ENCODE measurements around the gene RBCK1. TPM values are rescaled to one million over a fixed set of nuclear protein-coding genes. Genes with fewer than 3 reads are reported as not detected.
"Not testable (repeated sequence)": the region's sequence is repeated elsewhere in the genome, so short reads cannot be mapped to it uniquely, and the experiment has no call there.

The RBCK1 gene
- total RNA-seq, 1 experiment from 2014 or later: 53.9 TPM

DNA sequence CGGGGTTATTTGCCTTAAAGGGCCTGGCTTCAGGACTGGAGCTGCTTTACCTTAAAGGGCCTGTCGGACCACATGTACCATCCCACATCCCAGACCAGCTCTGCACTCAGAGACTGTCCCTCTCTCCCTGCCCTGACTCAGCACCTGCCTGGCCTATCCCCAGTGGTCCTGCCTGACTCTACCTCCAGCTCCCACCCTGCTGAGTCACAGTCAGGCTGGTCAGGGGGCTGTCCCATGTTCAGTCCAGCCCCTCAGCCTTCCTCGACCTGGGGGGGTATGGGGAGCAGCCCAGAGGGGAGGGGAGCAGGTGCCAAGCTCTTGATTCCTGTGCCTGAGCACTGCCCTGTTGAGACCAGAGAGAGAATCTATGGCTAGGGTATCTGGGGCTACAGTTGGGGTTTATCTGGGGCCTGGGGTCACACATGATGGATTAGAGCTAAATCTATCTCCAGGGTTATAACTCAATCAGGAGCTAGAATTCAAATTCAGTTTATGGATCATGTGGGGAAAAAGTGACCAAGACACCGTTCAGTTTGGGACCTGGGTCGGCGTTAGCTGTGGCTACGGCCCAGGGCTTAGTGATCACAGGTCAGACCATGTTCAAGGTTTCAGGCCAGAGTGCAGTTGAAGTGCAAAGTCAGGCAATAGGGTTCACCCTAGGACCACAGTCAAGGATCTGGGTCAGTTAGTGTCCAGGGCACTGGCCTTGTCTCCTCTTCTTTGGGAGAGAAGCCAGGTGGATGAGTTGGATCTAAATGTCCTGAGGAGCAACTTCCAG is 36.9 kb upstream of the RBCK1 start:
- Histone ChIP-seq H3K36me3 (replicated peaks; ENCODE audit: control insufficient read depth, insufficient read depth, low read length) (no peaks in the 10 kb centered on the region), H3K4me3 (ENCODE audit: insufficient read depth, low read depth, low read length) (no peak overlapping the region), H3K27me3 (ENCODE audit: control insufficient read depth, insufficient read depth, low read length) (no peaks in the 10 kb centered on the region)
- DNase-seq: peak; percentile 26

DNA sequence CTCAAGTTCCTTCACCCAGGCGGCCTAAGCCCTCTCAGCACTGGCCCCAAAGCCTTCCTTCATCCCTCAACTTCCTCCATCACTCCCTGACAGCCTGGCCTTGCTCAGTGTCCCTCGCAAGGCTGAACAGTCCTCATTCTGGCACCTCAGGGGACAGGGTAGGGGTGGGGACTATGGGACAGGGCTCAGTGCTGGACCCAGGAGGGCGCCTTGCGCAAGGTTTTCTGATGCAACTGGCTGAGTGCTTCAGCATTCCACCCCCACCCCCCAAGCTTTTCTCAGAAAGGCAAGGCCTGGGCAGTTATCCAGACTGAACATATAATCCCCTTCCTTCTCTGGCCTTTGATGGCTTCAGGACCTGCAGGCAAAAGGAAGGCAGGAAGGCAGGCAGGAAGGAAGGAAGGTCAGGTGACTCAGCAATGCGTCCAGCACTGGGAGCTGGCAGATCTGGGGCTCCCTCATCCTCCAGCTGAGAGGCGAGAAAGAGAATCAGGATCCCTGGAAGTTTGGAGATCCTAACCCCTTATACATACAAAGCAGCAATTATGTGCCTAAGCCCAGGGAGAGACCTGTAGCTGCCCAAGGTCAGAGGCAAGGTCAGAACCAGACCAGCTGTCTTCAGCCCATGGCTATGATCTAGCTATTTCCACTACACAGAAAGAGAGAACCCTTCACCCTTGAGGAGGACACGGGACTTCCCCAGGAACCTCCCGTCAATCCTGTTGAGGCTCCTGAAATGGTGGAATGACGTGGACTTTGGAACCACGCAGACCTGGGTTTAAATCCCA is 36.1 kb upstream of the RBCK1 start:
- Histone ChIP-seq H3K36me3 (replicated peaks; ENCODE audit: control insufficient read depth, insufficient read depth, low read length) (no peaks in the 10 kb centered on the region), H3K27me3 (ENCODE audit: control insufficient read depth, insufficient read depth, low read length) (no peaks in the 10 kb centered on the region), H3K4me3 (ENCODE audit: insufficient read depth, low read depth, low read length) (no peak overlapping the region)
- peak; percentile 49 for DNase-seq

DNA sequence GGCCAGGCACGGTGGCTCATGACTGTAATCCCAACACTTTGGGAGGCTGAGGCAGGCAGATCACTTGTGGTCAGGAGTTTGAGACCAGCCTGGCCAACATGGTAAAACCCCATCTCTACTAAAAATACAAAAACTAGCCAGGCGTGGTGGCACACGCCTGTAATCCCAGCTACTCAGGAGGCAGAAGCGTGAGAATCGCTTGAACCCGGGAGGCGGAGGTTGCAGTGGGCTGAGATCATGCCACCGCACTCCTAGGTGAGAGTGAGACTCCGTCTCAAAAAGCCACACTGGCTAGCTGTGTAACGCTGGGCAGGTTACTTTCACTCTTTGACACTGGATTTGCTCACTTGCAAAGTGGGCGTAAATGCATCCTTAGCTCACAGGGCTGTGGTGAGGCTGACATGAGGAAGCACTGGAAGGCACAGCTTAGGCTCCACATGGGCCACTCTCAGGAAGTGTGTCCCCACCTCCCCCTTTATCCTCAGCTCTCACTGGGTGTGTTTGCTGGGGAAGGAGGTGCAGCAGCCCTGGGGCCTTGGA is 35.5 kb upstream of the RBCK1 start:
- H3K27me3 ChIP-seq (ENCODE audit: control insufficient read depth, insufficient read depth, low read length); H3K36me3 ChIP-seq (replicated peaks; ENCODE audit: control insufficient read depth, insufficient read depth, low read length); DNase-seq; H3K4me3 ChIP-seq (ENCODE audit: insufficient read depth, low read depth, low read length): not testable (repeated sequence)

DNA sequence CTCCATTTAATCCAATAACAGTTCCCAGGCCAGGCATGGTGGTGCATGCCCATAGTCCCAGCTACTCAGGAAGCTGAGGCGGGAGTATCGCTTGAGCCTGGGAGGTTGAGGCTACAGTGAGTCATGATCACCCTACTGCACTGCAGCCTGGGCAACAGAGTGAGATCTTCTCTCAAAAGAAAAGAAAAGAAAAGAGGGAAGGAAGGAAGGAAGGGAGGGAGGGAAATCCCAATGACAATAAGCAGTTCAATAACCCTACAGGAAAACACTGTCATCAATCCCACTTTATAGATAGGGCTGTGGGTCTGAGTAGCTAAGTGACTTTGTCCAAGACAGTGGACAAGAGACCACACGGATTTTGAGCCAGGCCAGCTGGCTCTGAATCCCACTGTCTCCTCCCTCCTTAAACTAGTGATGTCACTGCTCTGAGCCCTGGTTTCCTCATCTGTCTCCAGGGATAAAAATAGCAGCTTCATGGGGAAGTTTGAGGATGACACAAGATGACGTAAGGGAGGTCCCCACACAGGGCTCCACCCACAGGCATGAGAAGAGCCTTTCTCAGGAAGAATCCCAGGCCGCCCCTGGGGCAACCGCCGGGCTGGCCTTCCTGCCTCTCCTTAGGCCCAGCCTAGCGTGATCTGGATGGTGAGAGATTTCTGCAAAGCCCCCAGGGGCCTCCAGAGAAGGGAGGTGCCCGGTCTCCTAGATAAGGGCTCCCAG is 34.8 kb upstream of the RBCK1 start:
- Histone ChIP-seq H3K4me3 (ENCODE audit: insufficient read depth, low read depth, low read length) (no peak overlapping the region), H3K36me3 (replicated peaks; ENCODE audit: control insufficient read depth, insufficient read depth, low read length) (no peaks in the 10 kb centered on the region), H3K27me3 (ENCODE audit: control insufficient read depth, insufficient read depth, low read length) (no peaks in the 10 kb centered on the region)
- peak; percentile 71 for DNase-seq

DNA sequence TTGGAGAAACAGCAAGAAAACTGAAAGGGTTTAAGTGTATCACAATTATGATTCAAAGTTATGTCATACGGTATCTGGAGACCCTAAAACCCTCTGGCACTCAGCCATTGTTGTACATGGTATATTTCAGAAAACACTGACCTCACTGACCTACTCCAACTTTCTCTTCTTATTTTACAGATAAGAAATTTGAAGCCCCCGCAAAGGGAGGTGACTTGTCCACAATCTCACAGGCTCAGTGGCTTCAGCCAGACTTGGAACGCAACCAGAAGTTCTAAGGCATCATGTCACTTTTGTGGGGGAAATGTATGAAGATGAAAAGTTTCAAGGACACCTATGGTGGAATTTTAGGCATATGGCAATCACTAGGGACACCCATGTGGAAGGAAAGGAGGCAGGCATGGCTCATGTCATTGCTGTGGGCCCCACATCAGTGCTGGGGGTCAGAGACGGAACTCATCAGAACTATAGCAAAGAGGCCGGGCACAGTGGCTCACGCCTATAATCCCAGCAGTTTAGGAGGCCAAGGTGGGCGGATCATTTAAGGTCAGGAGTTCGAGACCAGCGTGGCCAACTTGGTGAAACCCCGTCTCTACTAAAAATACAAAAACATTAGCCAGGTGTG is 32.7 kb upstream of the RBCK1 start:
- H3K4me3 ChIP-seq (ENCODE audit: insufficient read depth, low read depth, low read length): no peak overlapping the region
- no peaks in the 10 kb centered on the region; the same call in 1 of the 2 replicates for H3K27me3 ChIP-seq (ENCODE audit: control insufficient read depth, insufficient read depth, low read length)
- DNase-seq: no peak
- H3K36me3 ChIP-seq (replicated peaks; ENCODE audit: control insufficient read depth, insufficient read depth, low read length): no peaks in the 10 kb centered on the region

DNA sequence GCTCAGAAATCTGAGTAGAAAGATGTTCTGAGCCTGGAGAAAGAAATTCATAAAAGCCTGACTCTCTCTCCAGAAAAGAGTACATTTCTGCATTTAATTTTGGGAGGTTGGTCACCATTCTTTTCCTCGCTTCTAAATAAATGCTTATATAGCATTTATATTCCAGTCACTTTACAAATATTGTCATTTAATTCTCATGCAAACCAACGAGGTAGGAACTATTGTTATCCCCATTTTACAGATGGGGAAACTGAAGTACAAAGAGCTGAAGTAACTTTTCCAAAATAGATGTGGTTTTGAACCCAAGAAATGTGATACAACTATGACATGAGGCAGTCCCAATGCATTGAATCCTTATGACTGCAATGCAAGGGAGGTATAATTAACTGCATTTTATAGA is 32.0 kb upstream of the RBCK1 start:
- peaks cover under 1% of the 10 kb centered on the region; the same call in 1 of the 2 replicates for H3K27me3 ChIP-seq (ENCODE audit: control insufficient read depth, insufficient read depth, low read length)
- H3K4me3 ChIP-seq (ENCODE audit: insufficient read depth, low read depth, low read length): no peak overlapping the region
- H3K36me3 ChIP-seq (replicated peaks; ENCODE audit: control insufficient read depth, insufficient read depth, low read length): no peaks in the 10 kb centered on the region
- DNase-seq: no peak

DNA sequence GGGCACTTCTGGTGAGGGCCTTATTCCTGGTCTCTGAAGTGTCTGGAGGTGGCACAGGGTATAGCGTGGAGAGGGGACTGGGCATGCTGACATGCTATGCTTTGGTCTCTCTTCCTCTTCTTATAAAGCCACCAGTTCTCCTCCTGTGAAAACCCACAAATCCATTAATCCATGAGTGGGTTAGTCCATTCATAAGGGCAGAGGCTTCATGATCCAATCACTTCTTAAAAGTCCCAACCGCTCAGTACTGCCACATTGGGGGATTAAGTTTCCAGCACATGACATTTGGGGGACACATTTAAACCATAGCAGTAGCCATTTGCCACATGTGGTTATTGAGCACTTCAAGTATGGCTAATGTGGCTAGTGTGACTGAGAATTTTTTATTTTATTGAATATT is 31.3 kb upstream of the RBCK1 start:
- Histone ChIP-seq H3K4me3 (ENCODE audit: insufficient read depth, low read depth, low read length) (no peak overlapping the region), H3K27me3 (ENCODE audit: control insufficient read depth, insufficient read depth, low read length) (peaks cover 6% of the 10 kb centered on the region; the same call in 1 of the 2 replicates), H3K36me3 (replicated peaks; ENCODE audit: control insufficient read depth, insufficient read depth, low read length) (no peaks in the 10 kb centered on the region)
- DNase-seq: no peak

DNA sequence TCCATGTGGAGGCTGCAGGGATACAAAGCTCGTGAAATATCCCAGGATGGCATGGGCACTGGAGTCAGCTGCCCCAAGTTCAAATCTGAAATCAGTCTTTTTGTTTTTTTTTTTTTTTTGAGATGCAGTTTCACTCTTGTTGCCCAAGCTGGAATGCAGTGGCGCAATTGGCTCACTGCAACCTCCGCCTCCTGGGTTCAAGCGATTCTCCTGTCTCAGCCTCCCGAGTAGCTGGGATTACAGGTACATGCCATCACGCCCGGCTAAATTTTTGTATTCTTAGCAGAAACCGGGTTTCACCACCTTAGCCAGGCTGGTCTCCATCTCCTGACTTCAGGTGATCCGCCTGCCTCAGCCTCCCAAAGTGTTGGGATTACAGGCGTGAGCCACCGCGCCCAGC is 30.5 kb upstream of the RBCK1 start:
- H3K36me3 ChIP-seq (replicated peaks; ENCODE audit: control insufficient read depth, insufficient read depth, low read length); DNase-seq; H3K27me3 ChIP-seq (ENCODE audit: control insufficient read depth, insufficient read depth, low read length); H3K4me3 ChIP-seq (ENCODE audit: insufficient read depth, low read depth, low read length): not testable (repeated sequence)

DNA sequence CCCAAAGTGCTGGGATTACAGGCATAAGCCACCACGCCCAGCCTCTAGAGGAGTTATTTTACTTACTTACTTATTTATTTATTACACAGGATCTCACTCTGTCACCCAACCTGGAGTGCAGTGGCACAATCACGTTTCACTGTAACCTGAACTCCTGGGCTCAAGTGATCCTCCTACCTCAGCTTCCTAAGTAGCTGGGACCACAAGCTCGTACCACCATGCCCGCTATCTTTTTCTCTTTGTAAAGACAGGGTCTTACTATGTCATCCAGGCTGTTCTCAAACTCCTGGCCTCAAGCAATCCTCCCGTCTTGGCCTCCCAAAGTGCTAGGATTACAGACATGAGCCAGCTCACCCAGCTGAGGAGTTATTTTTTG is 29.1 kb upstream of the RBCK1 start:
- Histone ChIP-seq H3K4me3 (ENCODE audit: insufficient read depth, low read depth, low read length) (no peak overlapping the region), H3K36me3 (replicated peaks; ENCODE audit: control insufficient read depth, insufficient read depth, low read length) (no peaks in the 10 kb centered on the region), H3K27me3 (ENCODE audit: control insufficient read depth, insufficient read depth, low read length) (peaks cover 8% of the 10 kb centered on the region; the same call in 1 of the 2 replicates)
- DNase-seq: no peak

DNA sequence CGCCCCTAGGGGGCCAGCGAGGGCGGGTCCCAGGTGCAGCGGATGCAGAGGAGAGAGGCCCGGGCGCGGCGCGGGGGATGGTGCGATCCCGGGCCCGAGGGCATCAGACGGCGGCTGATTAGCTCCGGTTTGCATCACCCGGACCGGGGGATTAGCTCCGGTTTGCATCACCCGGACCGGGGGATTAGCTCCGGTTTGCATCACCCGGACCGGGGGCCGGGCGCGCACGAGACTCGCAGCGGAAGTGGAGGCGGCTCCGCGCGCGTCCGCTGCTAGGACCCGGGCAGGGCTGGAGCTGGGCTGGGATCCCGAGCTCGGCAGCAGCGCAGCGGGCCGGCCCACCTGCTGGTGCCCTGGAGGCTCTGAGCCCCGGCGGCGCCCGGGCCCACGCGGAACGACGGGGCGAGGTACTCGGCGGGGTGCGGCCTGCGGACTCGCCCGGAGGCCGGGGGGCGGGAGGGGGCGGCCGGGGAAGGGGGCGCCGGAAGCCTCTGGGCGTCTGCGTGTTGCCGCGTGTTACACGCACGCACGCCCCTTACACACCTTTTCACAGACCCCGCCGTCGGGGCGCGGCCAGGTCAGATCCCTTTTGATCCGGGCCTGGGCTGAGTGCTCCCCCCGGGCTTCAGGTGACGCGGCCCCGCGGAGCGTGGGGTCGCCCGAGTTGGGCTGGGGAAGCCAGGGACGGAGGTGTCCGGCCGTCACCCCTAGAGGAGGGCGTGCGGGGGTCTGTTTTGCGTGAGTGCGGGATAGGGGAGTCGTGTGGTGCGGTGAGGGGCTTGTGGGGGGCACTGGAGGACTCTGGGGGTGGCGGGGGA is 27.1 kb upstream of the RBCK1 start:
- DNase-seq: peak; percentile 95
- H3K36me3 ChIP-seq (replicated peaks; ENCODE audit: control insufficient read depth, insufficient read depth, low read length): no peaks in the 10 kb centered on the region; the same call in 1 of the 2 replicates
- peaks cover 8% of the 10 kb centered on the region; the same call in 1 of the 2 replicates for H3K27me3 ChIP-seq (ENCODE audit: control insufficient read depth, insufficient read depth, low read length)
- peak overlapping the region; percentile 65 for H3K4me3 ChIP-seq (ENCODE audit: insufficient read depth, low read depth, low read length)

DNA sequence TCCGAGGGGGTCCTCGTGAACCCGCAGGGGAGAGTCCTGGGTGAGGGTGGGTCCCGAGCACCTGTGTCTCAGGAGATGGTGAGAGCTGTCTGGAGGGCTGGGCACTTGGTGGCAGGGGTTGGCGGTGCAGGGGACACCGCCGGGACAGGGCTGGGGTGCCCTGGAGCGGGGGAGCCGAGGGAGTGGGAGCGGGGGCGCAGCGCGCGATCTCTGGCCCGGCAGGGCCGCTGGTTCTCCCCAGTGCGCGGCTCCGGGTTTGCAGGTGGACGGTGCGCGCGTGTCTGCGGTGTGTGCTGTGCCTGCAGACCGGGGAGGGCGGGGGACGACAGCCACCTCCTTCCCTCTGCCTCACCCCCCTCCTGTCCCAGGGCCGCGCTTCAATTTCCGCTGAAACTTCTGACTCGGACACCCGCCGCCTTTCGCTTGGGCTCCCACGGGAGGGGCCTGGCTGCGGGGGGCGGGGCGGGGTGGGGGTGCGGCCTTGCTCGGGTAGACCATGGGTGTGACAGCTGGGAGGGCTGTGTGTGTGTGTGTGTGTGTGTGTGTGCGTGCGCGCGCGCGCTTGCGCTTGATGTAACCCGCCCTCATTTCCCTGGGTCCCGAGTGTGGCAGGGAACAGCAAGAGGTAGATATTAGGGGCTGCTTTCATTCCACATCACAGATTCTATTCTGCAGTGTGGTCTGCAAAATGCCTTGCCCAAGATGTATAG is 26.4 kb upstream of the RBCK1 start:
- H3K27me3 ChIP-seq (ENCODE audit: control insufficient read depth, insufficient read depth, low read length): peaks cover 8% of the 10 kb centered on the region; the same call in 1 of the 2 replicates
- H3K4me3 ChIP-seq (ENCODE audit: insufficient read depth, low read depth, low read length): peak overlapping the region; percentile 65
- DNase-seq: peak; percentile 84
- H3K36me3 ChIP-seq (replicated peaks; ENCODE audit: control insufficient read depth, insufficient read depth, low read length): no peaks in the 10 kb centered on the region; the same call in 1 of the 2 replicates

DNA sequence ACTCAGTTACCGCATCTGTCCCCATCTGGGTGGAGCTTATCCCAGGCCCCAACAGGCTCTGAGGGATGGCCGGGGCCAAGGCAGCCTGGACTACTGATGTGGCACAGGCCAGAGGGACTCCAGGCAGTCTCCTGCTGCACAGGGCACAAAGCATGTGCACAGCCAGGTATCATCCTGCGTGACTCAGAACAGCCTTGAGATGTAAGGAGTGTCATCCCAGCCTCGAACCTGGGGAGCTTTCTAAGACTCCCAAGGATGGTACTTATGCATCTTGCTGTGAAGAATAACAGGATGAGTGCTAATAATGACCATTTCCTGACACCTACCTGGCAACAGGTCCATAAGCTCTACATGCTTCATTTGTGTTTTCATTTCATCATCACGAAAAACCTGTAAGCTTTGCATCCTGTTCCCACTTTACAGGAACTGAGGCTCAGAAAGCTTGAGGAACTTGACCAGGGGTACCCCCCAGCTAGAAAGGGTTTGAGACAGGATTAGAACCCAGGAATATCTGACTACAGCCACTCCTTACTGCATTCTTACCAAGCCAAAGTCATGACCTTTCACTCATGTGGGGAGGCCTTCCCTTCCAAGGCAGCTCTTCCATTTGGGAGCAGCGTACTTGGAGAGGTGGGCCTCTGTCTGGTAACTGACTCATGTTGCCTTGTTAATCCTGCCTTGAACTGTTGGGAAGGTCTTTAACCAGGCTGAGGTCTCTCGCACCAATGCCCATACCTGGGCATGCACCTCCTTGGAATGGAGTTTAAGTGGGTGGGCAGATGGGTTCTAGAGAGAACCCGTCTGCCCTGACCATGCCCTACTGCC is 25.6 kb upstream of the RBCK1 start:
- H3K4me3 ChIP-seq (ENCODE audit: insufficient read depth, low read depth, low read length): peak overlapping the region; percentile 65; the same call in 1 of the 2 replicates

More for the DNA sequence above, 25.6 kb upstream of the RBCK1 start:
- DNase-seq: peak; percentile 60
- no peaks in the 10 kb centered on the region; the same call in 1 of the 2 replicates for H3K36me3 ChIP-seq (replicated peaks; ENCODE audit: control insufficient read depth, insufficient read depth, low read length)
- peaks cover 8% of the 10 kb centered on the region; the same call in 1 of the 2 replicates for H3K27me3 ChIP-seq (ENCODE audit: control insufficient read depth, insufficient read depth, low read length)

All from H7 (cell line).